ENCODE data around the gene NUMBL.

Gene NUMBL

GRCh38 chr19:40688987-40689338, 1.5 kb downstream of the NUMBL start:
- DNase-seq: no peak

DNA sequence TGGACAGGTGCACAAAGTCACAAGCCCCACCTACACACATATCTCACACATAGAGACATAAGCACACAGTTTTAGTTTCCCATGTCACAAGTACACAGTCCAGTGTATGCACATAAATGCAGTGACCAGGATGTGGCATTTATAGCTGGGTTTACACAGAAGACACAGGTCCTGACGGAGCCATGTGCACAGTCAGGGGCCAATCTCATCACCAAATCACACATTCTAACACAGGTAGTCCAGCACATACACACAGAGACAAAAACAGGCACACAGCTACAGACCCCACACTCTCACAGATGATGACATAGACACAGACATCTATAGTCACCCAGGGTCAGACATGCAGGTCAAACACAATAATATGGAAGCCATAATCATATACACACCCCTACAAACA, 2.1 kb downstream of the NUMBL start:
- DNase-seq: no peak

DNA sequence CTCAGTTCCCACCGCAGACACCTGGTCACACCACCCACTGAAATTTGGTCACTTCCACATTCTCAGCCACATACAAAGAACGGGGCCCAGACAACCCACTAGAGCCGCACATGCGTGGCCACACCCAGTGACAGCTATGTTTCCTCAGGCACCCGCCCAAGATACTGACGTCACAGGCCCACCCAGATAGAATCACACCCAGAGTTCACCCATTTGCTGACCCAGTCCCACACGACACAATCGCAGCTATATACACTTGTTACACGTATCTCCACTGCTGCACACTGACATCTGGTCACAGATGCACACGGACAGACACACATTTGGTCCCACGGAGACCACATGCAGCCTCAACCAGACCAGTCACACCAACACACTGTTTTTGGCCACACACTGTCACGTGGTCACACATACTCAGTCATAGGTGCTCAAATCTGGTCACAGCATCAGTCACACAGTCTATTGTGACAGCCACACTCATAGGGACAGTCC, 2.9 kb downstream of the NUMBL start:
- DNase-seq: no peak

DNA sequence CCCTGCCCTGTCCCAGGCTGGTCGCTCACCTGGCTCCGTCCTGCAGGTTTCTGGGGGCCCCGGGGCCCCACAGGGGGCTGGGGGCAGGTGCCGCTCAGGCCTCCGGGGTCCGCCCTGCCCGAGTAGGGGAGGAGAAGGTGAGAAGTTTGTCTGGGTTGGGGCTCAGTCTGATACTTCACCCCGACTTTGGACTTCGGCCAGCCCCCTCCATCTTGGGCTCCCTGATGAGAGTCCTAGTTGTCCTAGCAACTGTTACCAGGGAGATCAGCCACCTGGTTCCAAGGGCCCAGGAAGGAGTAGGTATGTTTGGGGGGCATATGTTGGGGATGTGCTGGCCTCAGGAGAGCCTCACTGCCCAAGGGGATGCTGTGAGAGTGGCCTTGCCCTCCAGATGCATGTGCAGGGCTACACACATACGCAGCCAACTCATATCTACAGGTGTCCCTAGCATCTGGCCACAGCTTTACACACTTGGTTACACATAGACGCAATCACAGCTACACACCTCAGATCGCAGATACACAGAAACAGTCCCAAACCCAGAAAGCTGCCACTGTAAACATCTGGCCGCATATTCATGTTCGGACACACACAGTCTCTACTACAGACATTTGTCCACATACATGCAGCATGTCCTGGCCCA, 3.4 kb downstream of the NUMBL start:
- no peak for DNase-seq

- no peak for DNase-seq
These were observed 4.9 kb downstream of the NUMBL start for GRCh38 chr19:40685563-40685962.

DNA sequence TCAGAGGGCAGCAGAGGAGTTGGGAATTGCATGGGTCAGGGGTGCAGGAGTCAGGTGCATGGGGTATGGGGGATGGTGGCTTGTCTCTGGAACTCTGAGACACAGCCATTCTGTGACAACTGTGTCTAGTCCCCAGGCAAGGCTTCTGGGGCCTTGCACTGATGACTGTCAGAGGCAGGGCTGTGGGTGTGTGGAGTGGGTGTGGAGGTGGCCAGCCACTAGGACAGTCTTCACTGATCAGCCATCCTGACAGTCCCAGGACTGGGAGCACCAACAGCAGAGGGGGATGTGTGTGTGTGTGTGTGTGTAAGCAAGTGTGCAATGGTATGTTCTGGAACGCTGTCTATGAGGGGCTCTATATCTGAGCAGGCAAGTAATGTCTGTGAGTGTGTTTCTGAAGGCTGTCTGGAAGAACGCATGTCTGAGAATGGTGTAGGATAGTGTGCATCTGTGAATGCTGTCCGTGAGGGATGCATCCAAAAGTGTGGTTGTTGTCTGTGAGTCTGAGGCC, 5.4 kb downstream of the NUMBL start:
- DNase-seq: no peak

GRCh38 chr19:40684280-40684679, 6.2 kb downstream of the NUMBL start:
- DNase-seq: no peak

DNA sequence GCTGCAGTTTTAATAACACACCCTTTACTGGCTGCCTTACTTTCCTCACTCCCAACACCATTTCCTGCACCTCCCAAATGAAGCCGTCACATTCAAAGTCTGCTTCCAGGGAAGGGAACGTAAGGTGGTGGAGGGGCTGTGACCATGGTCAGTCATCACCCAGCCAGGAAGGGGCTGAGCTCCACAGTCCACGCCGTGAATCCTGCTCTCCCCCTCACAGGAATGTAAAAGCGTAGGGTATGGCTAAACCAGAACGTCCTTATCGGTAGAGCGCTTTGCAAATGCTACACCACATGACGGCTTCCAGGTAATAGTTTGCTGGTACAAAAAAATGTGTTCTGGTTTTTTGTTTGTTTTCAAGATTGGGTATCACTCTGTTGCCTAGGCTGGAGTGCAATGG, 7.0 kb downstream of the NUMBL start:
- no peak for DNase-seq

GRCh38 chr19:40682431-40682964, 8.0 kb downstream of the NUMBL start:
- no peak for DNase-seq

GRCh38 chr19:40681039-40681438, 9.4 kb downstream of the NUMBL start:
- no peak for DNase-seq

DNA sequence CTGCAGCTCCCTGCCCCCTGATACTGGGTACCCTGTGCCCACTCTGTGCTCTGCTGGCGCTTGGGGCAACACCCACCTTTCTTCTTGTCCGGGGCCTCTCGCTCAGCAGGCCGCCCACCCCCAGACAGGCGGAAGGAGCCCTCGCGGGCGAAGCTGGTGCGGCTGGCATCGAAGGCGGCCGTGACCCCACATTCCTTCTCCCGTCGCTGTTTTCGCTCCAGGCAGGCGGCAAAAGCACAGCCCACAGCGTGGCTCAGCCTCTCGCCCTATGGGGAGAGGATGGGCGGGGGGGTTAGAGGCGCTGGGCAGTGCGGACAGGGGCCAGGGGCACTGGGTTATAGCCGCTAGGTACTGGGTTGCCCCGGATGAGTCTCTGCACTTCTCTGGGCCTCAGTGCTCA, 13.3 kb downstream of the NUMBL start:
- DNase-seq: no peak

GRCh38 chr19:40674291-40674690, 16.2 kb downstream of the NUMBL start:
- DNase-seq: no peak

- no peak for DNase-seq
These were observed 17.1 kb downstream of the NUMBL start for GRCh38 chr19:40673397-40673796.

- DNase-seq: no peak
These were observed 17.7 kb downstream of the NUMBL start for GRCh38 chr19:40672573-40673299.

DNA sequence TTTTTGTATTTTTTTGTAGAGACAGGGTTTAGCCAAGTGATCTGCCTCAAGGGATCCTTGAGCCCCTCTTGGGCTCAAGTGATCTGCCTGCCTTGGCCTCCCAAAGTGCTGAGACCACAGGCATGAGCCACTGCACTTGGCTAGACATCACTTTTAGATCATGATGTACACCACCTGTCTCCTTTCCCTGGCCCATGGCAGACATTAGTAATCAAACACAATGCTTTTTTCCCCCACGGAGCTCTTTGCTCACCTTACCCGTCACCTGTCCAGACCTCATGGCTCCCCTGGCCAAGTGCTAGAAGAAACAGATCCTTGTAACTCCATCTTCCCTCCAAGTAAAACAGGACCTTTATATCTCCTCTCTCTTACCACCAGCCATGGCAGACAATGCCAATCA, 18.4 kb downstream of the NUMBL start:
- DNase-seq: no peak

- DNase-seq: no peak
These were observed 19.0 kb downstream of the NUMBL start for GRCh38 chr19:40671404-40671803.

DNA sequence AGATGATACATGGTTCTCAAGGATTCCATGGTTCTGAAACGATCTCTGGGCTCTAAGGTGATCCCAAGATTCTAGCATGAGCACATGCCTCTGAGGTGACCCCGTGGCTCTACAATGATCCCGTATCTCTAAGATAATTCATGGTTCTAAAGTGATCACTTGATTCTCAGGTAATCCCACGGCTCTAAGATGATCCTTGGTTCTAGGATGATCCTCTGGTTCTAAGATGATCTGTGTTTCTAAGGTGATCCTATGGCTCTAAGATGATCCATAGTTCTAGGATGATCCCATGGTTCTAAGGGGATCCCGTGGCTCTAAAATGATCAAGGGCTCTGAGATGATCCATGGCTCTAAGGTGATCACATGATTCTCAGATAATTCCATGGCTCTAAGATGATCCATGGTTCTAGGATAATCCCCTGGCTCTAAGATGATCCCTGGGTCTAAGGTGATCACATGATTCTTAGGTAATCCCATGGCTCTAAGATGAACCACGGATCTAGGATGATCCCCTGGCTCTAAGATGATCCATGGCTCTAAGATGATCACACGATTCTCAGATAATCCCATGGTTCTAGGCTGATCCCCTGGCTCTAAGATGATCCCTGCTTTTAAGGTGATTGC, 21.3 kb downstream of the NUMBL start:
- DNase-seq: no peak

GRCh38 chr19:40667602-40668001, 22.8 kb downstream of the NUMBL start:
- DNase-seq: no peak

GRCh38 chr19:40666803-40667438, 23.5 kb downstream of the NUMBL start:
- DNase-seq: no peak

DNA sequence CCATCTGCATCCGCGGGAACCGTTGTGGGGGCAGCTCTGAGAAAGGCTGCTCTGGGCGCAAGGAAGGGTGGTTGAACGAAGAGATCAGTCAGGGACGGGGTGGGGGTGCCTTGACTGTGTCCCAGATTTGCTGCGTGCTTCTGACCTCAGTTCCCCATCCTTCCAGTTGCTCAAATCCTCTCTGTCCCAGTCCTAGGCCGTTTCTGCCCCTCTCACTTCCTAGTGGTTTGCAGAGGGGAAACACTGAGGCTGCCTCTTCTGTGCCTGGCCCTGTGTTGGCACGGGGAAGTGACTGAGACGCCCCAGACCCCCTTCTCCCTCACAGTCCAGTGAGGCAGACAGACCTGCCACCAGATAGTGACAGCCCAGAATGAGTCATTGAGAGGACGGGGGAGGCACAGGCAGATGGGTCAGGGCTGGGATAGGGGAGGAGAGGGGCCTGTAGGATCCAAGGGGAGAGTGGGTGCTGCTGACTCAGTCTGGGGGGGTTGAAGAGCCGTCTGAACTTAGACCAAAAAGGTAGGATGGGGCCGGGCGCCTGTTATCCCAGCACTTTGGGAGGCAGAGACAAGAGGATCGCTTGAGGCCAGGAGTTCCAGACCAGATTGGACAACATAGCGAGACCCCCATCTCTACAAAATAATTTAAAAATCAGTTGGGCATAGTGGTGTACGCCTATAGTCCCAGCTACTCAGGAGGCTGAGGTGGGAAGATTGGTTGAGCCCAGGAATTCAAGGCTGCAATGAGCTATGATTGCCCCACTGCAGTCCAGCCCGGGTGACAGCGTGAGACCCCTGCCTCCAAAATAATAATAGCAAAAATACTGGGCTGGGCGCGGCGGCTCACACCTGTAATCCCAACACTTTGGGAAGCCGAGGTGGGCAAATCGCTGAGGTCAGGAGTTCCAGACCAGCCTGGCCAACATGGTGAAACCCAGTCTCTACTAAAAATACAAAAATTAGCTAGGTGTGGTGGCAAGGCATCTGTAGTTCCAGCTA, 26.5 kb downstream of the NUMBL start:
- DNase-seq: peak; percentile 44 to 47

DNA sequence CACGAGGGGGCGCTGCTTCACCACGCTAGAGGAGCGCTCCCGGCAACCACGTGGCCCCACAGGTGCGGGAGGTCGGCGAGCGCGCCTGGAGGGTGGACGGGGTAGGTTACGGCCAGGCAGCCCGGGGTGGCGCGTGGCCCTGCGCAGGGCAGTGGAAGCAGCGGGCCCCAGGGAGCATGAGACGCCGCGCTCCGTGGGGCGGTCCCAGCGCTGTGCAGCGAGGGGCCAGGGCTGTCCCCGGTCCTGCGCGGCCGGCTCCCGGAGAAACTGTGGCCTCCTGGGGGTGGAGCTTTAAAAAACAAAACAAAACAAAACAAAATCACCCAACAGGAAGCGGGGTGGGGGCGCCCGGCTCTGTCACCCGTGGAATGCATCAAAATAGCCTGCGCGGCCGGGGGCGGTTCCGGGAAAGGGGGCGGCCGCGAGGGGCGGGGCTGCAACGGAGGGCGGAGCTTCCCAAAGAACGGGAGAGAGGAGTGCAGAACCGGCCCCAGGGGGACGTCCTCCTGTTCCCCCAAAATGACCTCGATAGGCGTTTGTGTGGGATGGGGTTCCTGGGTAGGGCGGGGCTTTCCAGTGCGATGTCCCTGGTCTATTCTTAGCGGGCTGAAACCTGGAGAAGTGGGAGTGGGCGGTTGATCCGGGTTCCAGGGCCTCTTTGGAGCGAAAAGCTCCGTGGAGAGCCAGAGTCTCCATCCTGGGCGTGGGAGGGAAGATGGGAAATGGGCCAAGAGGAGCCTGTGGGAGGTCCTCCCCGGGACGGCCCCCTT, 27.3 kb downstream of the NUMBL start:
- peak; percentile 94 to 95 for DNase-seq

All from activated T-cell treated with anti-CD3 and anti-CD28 coated beads, Interleukin-2, amount 50 U/mL, for 48 hours (primary cell).